ENCODE data around the gene MPND.

DNA sequence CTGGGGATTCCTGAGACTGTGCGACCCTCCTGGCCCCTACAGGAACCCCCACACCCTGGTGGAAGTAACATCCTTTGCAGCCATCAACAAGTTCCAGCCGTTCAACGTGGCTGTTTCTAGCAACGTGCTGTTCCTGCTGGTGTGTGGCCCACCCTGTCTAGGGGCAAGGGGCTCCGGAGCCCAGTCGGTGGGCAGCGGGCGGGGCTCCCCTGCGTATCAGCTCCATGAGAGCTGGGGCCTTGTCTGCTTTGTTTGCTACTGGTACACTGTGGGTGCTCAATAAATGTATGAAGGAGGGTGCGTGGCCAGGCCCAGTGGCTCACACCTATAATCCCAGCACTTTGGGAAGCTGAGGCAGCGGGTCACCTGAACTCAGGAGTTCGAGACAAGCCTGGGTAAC is 10.9 kb downstream of the MPND start:
- TF ChIP-seq, protein P1, sequence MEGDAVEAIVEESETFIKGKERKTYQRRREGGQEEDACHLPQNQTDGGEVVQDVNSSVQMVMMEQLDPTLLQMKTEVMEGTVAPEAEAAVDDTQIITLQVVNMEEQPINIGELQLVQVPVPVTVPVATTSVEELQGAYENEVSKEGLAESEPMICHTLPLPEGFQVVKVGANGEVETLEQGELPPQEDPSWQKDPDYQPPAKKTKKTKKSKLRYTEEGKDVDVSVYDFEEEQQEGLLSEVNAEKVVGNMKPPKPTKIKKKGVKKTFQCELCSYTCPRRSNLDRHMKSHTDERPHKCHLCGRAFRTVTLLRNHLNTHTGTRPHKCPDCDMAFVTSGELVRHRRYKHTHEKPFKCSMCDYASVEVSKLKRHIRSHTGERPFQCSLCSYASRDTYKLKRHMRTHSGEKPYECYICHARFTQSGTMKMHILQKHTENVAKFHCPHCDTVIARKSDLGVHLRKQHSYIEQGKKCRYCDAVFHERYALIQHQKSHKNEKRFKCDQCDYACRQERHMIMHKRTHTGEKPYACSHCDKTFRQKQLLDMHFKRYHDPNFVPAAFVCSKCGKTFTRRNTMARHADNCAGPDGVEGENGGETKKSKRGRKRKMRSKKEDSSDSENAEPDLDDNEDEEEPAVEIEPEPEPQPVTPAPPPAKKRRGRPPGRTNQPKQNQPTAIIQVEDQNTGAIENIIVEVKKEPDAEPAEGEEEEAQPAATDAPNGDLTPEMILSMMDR (IDR thresholded peaks at IDR 0.05) = no peak
- TF ChIP-seq POLR2A (IDR thresholded peaks at IDR 0.05) = no peak
